Stimulated activated CD4-positive, alpha-beta T cell treated with anti-CD3 and anti-CD28 coated beads, Interleukin-2, amount 100 ng/mL, for 4 hours (primary cell): Measurements from ENCODE around the gene SBK3.
"Not testable (repeated sequence)": the region's sequence is repeated elsewhere in the genome, so short reads cannot be mapped to it uniquely, and the experiment has no call there.

Source experiments
- DNase-seq: peaks from one replicate; pipeline ENCODE4 v3.0.0-alpha.2; 2020; ENCODE audit warnings: low read depth

SBK3 gene

GRCh38 chr19:55516878-55517620 is 28.3 kb downstream of the SBK3 start:
- peak; percentile 87 for DNase-seq

- DNase-seq: no peak
These were observed 37.2 kb downstream of the SBK3 start for GRCh38 chr19:55508120-55508519.

- DNase-seq: no peak
These were observed 40.4 kb downstream of the SBK3 start for GRCh38 chr19:55504981-55505380.

- DNase-seq: no peak
These were observed 41.1 kb downstream of the SBK3 start for GRCh38 chr19:55504252-55504603.

GRCh38 chr19:55503502-55504251 is 41.7 kb downstream of the SBK3 start:
- peak; percentile 89 for DNase-seq

GRCh38 chr19:55503157-55503501 is 42.2 kb downstream of the SBK3 start:
- no peak for DNase-seq

- DNase-seq: no peak
These were observed 43.0 kb downstream of the SBK3 start for GRCh38 chr19:55502197-55502952.

- DNase-seq: no peak
These were observed 44.9 kb downstream of the SBK3 start for GRCh38 chr19:55500368-55500952.

- no peak for DNase-seq
These were observed 47.0 kb downstream of the SBK3 start for GRCh38 chr19:55498246-55498840.

- no peak for DNase-seq
These were observed 47.6 kb downstream of the SBK3 start for GRCh38 chr19:55497763-55498162.

- DNase-seq: not testable (repeated sequence)
These were observed 48.5 kb downstream of the SBK3 start for GRCh38 chr19:55496820-55497219.

GRCh38 chr19:55495646-55496349 is 49.5 kb downstream of the SBK3 start:
- DNase-seq: no peak

- DNase-seq: no peak
These were observed 51.1 kb downstream of the SBK3 start for GRCh38 chr19:55494172-55494761.

GRCh38 chr19:55493645-55494171 is 51.6 kb downstream of the SBK3 start:
- no peak for DNase-seq

GRCh38 chr19:55493052-55493644 is 52.2 kb downstream of the SBK3 start:
- DNase-seq: no peak

- no peak for DNase-seq
These were observed 52.9 kb downstream of the SBK3 start for GRCh38 chr19:55492362-55492944.

GRCh38 chr19:55491546-55492360 is 53.6 kb downstream of the SBK3 start:
- DNase-seq: no peak
